ENCODE data around the gene ESF1.

ESF1 gene

GRCh38 chr20:13681248-13682125 is 103.2 kb downstream of the ESF1 start:
- DNase-seq (ENCODE audit: low read depth in 2 of 2) = no peak

GRCh38 chr20:13678944-13679343 is 105.8 kb downstream of the ESF1 start:
- DNase-seq (ENCODE audit: low read depth in 2 of 2) = no peak

GRCh38 chr20:13677241-13677640 is 107.5 kb downstream of the ESF1 start:
- DNase-seq (ENCODE audit: low read depth in 2 of 2) = no peak

GRCh38 chr20:13676682-13677081 is 108.0 kb downstream of the ESF1 start:
- DNase-seq (ENCODE audit: low read depth in 2 of 2) = no peak

GRCh38 chr20:13672690-13673089 is 112.0 kb downstream of the ESF1 start:
- no peak for DNase-seq (ENCODE audit: low read depth in 2 of 2)

GRCh38 chr20:13671916-13672378 is 112.8 kb downstream of the ESF1 start:
- DNase-seq (ENCODE audit: low read depth in 2 of 2) = no peak

GRCh38 chr20:13671512-13671911 is 113.2 kb downstream of the ESF1 start:
- DNase-seq (ENCODE audit: low read depth in 2 of 2) = no peak

GRCh38 chr20:13670160-13670559 is 114.6 kb downstream of the ESF1 start:
- no peak for DNase-seq (ENCODE audit: low read depth in 2 of 2)

- DNase-seq (ENCODE audit: low read depth in 2 of 2) = no peak
Measured at GRCh38 chr20:13665709-13666395, 118.9 kb downstream of the ESF1 start.

Data from stimulated activated CD8-positive, alpha-beta memory T cell treated with anti-CD3 and anti-CD28 coated beads, Interleukin-2, amount 100 ng/mL, for 1 hour (primary cell).